Calu3 (cell line): Measurements from ENCODE around the gene ADCYAP1. TPM values are rescaled to one million over a fixed set of nuclear protein-coding genes. Genes with fewer than 3 reads are reported as not detected.

Experiments
- BruUV-seq: library from RNA; stranded (reverse); fragments of 400-500 nt; replicated peaks from 2 replicates; lab custom pipeline; 2021; lab: Mats Ljungman, UMichigan
- CTCF ChIA-PET: fragments of 300-600 bp; sonication (Branson Sonifier 250); formaldehyde crosslinking; loops from one replicate; lab custom pipeline; 2022; ENCODE audit warnings: antibody characterized with exemption; lab: Charles Lee
- DNase-seq: peaks from one replicate; pipeline ENCODE4 v3.0.0; 2022
- H3K27ac Mint-ChIP-seq: one replicate; pipeline ENCODE4 v1.8.0; 2022; ENCODE audit warnings: mixed read lengths; ENCODE audit not compliant: unreplicated experiment
- H3K27me3 Mint-ChIP-seq: one replicate; pipeline ENCODE4 v1.8.0; 2022; ENCODE audit warnings: mixed read lengths; ENCODE audit not compliant: unreplicated experiment
- H3K36me3 Mint-ChIP-seq: one replicate; pipeline ENCODE4 v1.8.0; 2022; ENCODE audit warnings: mild to moderate bottlenecking, moderate library complexity, mixed read lengths; ENCODE audit not compliant: insufficient read depth, unreplicated experiment
- H3K4me1 Mint-ChIP-seq: one replicate; pipeline ENCODE4 v1.8.0; 2022; ENCODE audit warnings: mild to moderate bottlenecking, low read depth, mixed read lengths; ENCODE audit not compliant: unreplicated experiment
- H3K4me3 Mint-ChIP-seq: one replicate; pipeline ENCODE4 v1.8.0; 2022; ENCODE audit warnings: mild to moderate bottlenecking, low read depth, moderate library complexity, mixed read lengths; ENCODE audit not compliant: unreplicated experiment
- H3K9me3 Mint-ChIP-seq: one replicate; pipeline ENCODE4 v1.8.0; 2022; ENCODE audit warnings: low read depth, mixed read lengths; ENCODE audit not compliant: unreplicated experiment
- CTCF ChIP-seq: fragments of 200-600 bp; IDR thresholded peaks from one replicate; pipeline ENCODE4 v1.8.0; 2022; ENCODE audit warnings: antibody characterized with exemption; ENCODE audit not compliant: unreplicated experiment
- intact Hi-C: fragments of 100-400 bp; cut with micrococcal nuclease; formaldehyde crosslinking; loops from one replicate; pipeline ENCODE4 v1.10.0; 2022; ENCODE audit not compliant: unreplicated experiment
- total RNA-seq: library from RNA; stranded (reverse); gene quantifications from 2 replicates; pipeline ENCODE4 v1.2.3, GENCODE V29; 2022

The ADCYAP1 gene
- total RNA-seq, 1 experiment from 2014 or later: not detected

- BruUV-seq: no TSS peak
- no peaks in the 10 kb centered on the region for H3K4me1 Mint-ChIP-seq
- H3K4me3 Mint-ChIP-seq: no peak overlapping the region
- TF ChIP-seq CTCF: no peak
- peaks cover 63% of the 10 kb centered on the region for H3K27me3 Mint-ChIP-seq
- no peak for DNase-seq
- no peaks in the 10 kb centered on the region for H3K36me3 Mint-ChIP-seq
- CTCF ChIA-PET: no interaction called here
- intact Hi-C loops: no loop called here
- no peak overlapping the region for H3K27ac Mint-ChIP-seq
- no peaks in the 10 kb centered on the region for H3K9me3 Mint-ChIP-seq
Measured at GRCh38 chr18:875912-876311, 28.8 kb upstream of the ADCYAP1 start.

GRCh38 chr18:877238-877637 lies 27.4 kb upstream of the ADCYAP1 start:
- CTCF ChIA-PET: no interaction called here
- no peak overlapping the region for H3K4me3 Mint-ChIP-seq
- H3K9me3 Mint-ChIP-seq: no peaks in the 10 kb centered on the region
- TF ChIP-seq CTCF: no peak
- no peaks in the 10 kb centered on the region for H3K4me1 Mint-ChIP-seq
- no peak overlapping the region for H3K27ac Mint-ChIP-seq
- BruUV-seq: no TSS peak
- intact Hi-C loops: no loop called here
- peaks cover 61% of the 10 kb centered on the region for H3K27me3 Mint-ChIP-seq
- DNase-seq: no peak
- no peaks in the 10 kb centered on the region for H3K36me3 Mint-ChIP-seq

GRCh38 chr18:886076-886475 lies 18.6 kb upstream of the ADCYAP1 start:
- Mint-ChIP-seq H3K4me3 (no peak overlapping the region), H3K9me3 (peaks cover 2% of the 10 kb centered on the region), H3K4me1 (no peaks in the 10 kb centered on the region), H3K27ac (no peak overlapping the region), H3K36me3 (no peaks in the 10 kb centered on the region), H3K27me3 (peaks cover 45% of the 10 kb centered on the region)
- no peak for DNase-seq
- BruUV-seq: no TSS peak
- intact Hi-C loops: no loop called here
- TF ChIP-seq CTCF: no peak
- CTCF ChIA-PET: no interaction called here

- no peak overlapping the region for H3K4me3 Mint-ChIP-seq
- TF ChIP-seq CTCF: no peak
- no peaks in the 10 kb centered on the region for H3K4me1 Mint-ChIP-seq
- intact Hi-C loops: no loop called here
- peaks cover 35% of the 10 kb centered on the region for H3K27me3 Mint-ChIP-seq
- no peak for DNase-seq
- H3K27ac Mint-ChIP-seq: no peak overlapping the region
- BruUV-seq: no TSS peak
- no peaks in the 10 kb centered on the region for H3K36me3 Mint-ChIP-seq
- H3K9me3 Mint-ChIP-seq: peaks cover 2% of the 10 kb centered on the region
- CTCF ChIA-PET: no interaction called here
Measured at GRCh38 chr18:887716-888115, 17.0 kb upstream of the ADCYAP1 start.
